Subcutaneous adipose tissue (tissue), 4 donors: Measurements from ENCODE around the gene MADD. TPM values are rescaled to one million over a fixed set of nuclear protein-coding genes. Genes with fewer than 3 reads are reported as not detected.

Experiments
- CTCF ChIP-seq: fragments of 450-650 bp; IDR thresholded peaks from one replicate; pipeline ENCODE4 v1.5.1; 2016; ENCODE audit warnings: low read depth, mild to moderate bottlenecking, control low read depth, antibody characterized with exemption, moderate library complexity
- total RNA-seq, 4 donors: library from RNA; depleted of rRNA; stranded (reverse); fragments of >200 nt; gene quantifications; one replicate each; pipeline ENCODE4 v1.1.0, GENCODE V29; 2016

MADD gene
- total RNA-seq, 4 donors from 2014 or later: 21.0 to 52.2 (median 44.6) TPM

- no peak for TF ChIP-seq CTCF
Measured at GRCh38 chr11:47338396-47339241, 68.7 kb downstream of the MADD start.

- no peak for TF ChIP-seq CTCF
Measured at GRCh38 chr11:47340010-47340409, 70.1 kb downstream of the MADD start.

- TF ChIP-seq CTCF: no peak
Measured at GRCh38 chr11:47340980-47341775, 71.2 kb downstream of the MADD start.

- TF ChIP-seq CTCF: no peak
Measured at GRCh38 chr11:47342036-47342803, 72.3 kb downstream of the MADD start.

GRCh38 chr11:47342854-47343253 lies 72.9 kb downstream of the MADD start:
- TF ChIP-seq CTCF: no peak

- TF ChIP-seq CTCF: no peak
Measured at GRCh38 chr11:47345890-47346563, 76.1 kb downstream of the MADD start.
